ENCODE measurements around the gene DAG1. TPM values are rescaled to one million over a fixed set of nuclear protein-coding genes. Genes with fewer than 3 reads are reported as not detected.

DAG1 gene
- total RNA-seq, 1 donor from 2014 or later, result 88.2 TPM

GRCh38 chr3:49519296-49519695 lies 49.2 kb downstream of the DAG1 start:
- Histone ChIP-seq H3K4me3 (no peak overlapping the region), H3K36me3 (peaks cover 16% of the 10 kb centered on the region), H3K27me3 (no peaks in the 10 kb centered on the region), H3K9me3 (no peaks in the 10 kb centered on the region), H3K4me1 (peaks cover 16% of the 10 kb centered on the region), H3K27ac (no peak overlapping the region)
- ATAC-seq, result no peak
- intact Hi-C loops (cut with DNase I), result no loop called here
- DNase-seq, result no peak
- no peak for TF ChIP-seq CTCF (IDR thresholded peaks at IDR 0.05)

GRCh38 chr3:49519916-49520385 lies 49.9 kb downstream of the DAG1 start:
- intact Hi-C loops (cut with DNase I), result no loop called here
- Histone ChIP-seq H3K27me3 (no peaks in the 10 kb centered on the region), H3K4me1 (peaks cover 16% of the 10 kb centered on the region), H3K27ac (no peak overlapping the region), H3K4me3 (no peak overlapping the region), H3K9me3 (no peaks in the 10 kb centered on the region), H3K36me3 (peaks cover 16% of the 10 kb centered on the region)
- ATAC-seq (peak; percentile 74), DNase-seq (no peak)
- no peak for TF ChIP-seq CTCF (IDR thresholded peaks at IDR 0.05)

- DNase-seq (no peak), ATAC-seq (peak; percentile 40)
- Histone ChIP-seq H3K4me1 (peaks cover 13% of the 10 kb centered on the region), H3K4me3 (no peak overlapping the region), H3K27me3 (no peaks in the 10 kb centered on the region), H3K36me3 (no peaks in the 10 kb centered on the region), H3K9me3 (no peaks in the 10 kb centered on the region), H3K27ac (no peak overlapping the region)
- no peak for TF ChIP-seq CTCF (IDR thresholded peaks at IDR 0.05)
- intact Hi-C loops (cut with DNase I), result no loop called here
Observed at GRCh38 chr3:49523756-49524747, 54.0 kb downstream of the DAG1 start.

- no peaks in the 10 kb centered on the region for H3K27me3 ChIP-seq
- DNase-seq (no peak), ATAC-seq (no peak)
- TF ChIP-seq CTCF (IDR thresholded peaks at IDR 0.05), result no peak
- H3K4me3 ChIP-seq, result no peak overlapping the region
- H3K27ac ChIP-seq, result no peak overlapping the region
- H3K4me1 ChIP-seq, result no peaks in the 10 kb centered on the region
- peaks cover 26% of the 10 kb centered on the region for H3K36me3 ChIP-seq
- intact Hi-C loops (cut with DNase I), result no loop called here
- H3K9me3 ChIP-seq, result no peaks in the 10 kb centered on the region
Observed at GRCh38 chr3:49529567-49529966, 59.5 kb downstream of the DAG1 start.

DNA sequence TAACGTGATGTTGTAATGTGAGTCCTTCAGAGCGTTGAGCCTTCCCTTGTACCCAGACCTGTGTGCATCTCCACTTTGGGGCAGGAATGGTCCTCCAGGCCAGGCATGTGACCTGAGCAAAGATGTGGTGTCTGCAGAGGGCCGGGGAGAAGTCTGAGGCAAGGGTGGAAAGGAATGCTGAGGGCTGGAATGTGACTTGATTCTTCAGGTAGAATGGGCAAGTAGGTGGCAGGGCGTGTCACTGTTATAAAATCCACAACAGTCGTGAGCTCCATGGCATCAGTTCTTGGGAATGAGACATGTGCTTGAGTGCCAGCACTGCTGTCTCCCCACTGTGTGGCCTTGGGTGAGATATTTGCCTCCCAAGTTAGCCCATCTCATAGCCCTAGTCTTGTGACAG lies 60.2 kb downstream of the DAG1 start:
- Histone ChIP-seq H3K9me3 (no peaks in the 10 kb centered on the region), H3K27me3 (no peaks in the 10 kb centered on the region), H3K4me3 (no peak overlapping the region), H3K36me3 (peaks cover 26% of the 10 kb centered on the region), H3K27ac (no peak overlapping the region), H3K4me1 (no peaks in the 10 kb centered on the region)
- TF ChIP-seq CTCF (IDR thresholded peaks at IDR 0.05), result no peak
- DNase-seq, result no peak
- peak; percentile 77 for ATAC-seq
- intact Hi-C loops (cut with DNase I), result no loop called here
